GM12873 (cell line): ENCODE results near the gene PDLIM5.

ENCODE experiments used
- CTCF ChIP-seq: IDR thresholded peaks from 2 replicates; pipeline ENCODE4 v1.5.1; 2012; ENCODE audit warnings: low read depth, mild to moderate bottlenecking, moderate library complexity, low read length, control low read depth; ENCODE audit not compliant: insufficient read depth; ENCODE audit errors: missing control alignments

PDLIM5 gene

GRCh38 chr4:94550352-94550751 is 98.6 kb downstream of the PDLIM5 start:
- TF ChIP-seq CTCF, result no peak

GRCh38 chr4:94550851-94551250 is 99.1 kb downstream of the PDLIM5 start:
- no peak for TF ChIP-seq CTCF

- no peak for TF ChIP-seq CTCF
Measured at GRCh38 chr4:94551643-94552564, 100.2 kb downstream of the PDLIM5 start.

GRCh38 chr4:94558392-94558904 is 106.7 kb downstream of the PDLIM5 start:
- no peak for TF ChIP-seq CTCF

- no peak for TF ChIP-seq CTCF
Measured at GRCh38 chr4:94559351-94559806, 107.6 kb downstream of the PDLIM5 start.

GRCh38 chr4:94561249-94562024 is 109.7 kb downstream of the PDLIM5 start:
- TF ChIP-seq CTCF, result no peak

- TF ChIP-seq CTCF, result no peak
Measured at GRCh38 chr4:94562285-94562684, 110.5 kb downstream of the PDLIM5 start.
